Psoas muscle (tissue), 8 donors: ENCODE results near the gene SLCO6A1. TPM values are rescaled to one million over a fixed set of nuclear protein-coding genes. Genes with fewer than 3 reads are reported as not detected.
"Not testable (repeated sequence)": the region's sequence is repeated elsewhere in the genome, so short reads cannot be mapped to it uniquely, and the experiment has no call there.

ENCODE experiments used
- ATAC-seq, 4 donors: fragments of 200-7000 bp; cut with Tn5 transposase; one replicate each; pipeline ENCODE4 v1.9.1; 2020; ENCODE audit warnings: moderate library complexity in 3 of 4, mild to moderate bottlenecking in 2 of 4
- DNase-seq, 2 donors: peaks; one replicate each; pipeline ENCODE4 v3.0.0-alpha.2; 2020
- H3K27ac ChIP-seq: fragments of 200-600 bp; one replicate; pipeline ENCODE4 v1.8.0; 2022
- H3K27me3 ChIP-seq, 3 donors: fragments of 200-600 bp in 1 of 3; one replicate each; pipeline versions ENCODE4 v1.6.1 to v1.8.0; 2013 to 2022; ENCODE audit warnings: low read length in 2 of 3, mild to moderate bottlenecking in 2 of 3, moderate library complexity in 1 of 3; ENCODE audit not compliant: insufficient read depth in 3 of 3
- H3K36me3 ChIP-seq, 2 donors: fragments of 200-600 bp in 1 of 2; one replicate each; pipeline versions ENCODE4 v1.6.1 to v1.8.0; 2013 to 2022; ENCODE audit warnings: low read depth in 1 of 2, mild to moderate bottlenecking in 1 of 2, moderate library complexity in 1 of 2; ENCODE audit not compliant: insufficient read depth in 1 of 2
- H3K4me1 ChIP-seq: fragments of 200-600 bp; one replicate; pipeline ENCODE4 v1.8.0; 2022
- H3K4me3 ChIP-seq: fragments of 200-600 bp; one replicate; pipeline ENCODE4 v1.8.0; 2022; ENCODE audit warnings: mild to moderate bottlenecking
- H3K9me3 ChIP-seq: fragments of 200-600 bp; one replicate; pipeline ENCODE4 v1.8.0; 2022
- WGBS, 3 donors: extraction: QIAGEN DNeasy Blood & Tissue Kit; methylation state at CpG; one replicate each; pipeline versions ENCODE4 v1.1.6 to v1.1.7; 2013; 5-methylcytosine and 5-hydroxymethylcytosine counted together
- intact Hi-C, 2 donors: fragments of 100-400 bp; cut with DNase I; formaldehyde crosslinking; loops; one replicate each; pipeline versions ENCODE4 v1.11.0 to v1.14.2; 2022
- polyA plus RNA-seq, 3 donors: library from polyadenylated mRNA; stranded (reverse); fragments of 200-250 nt; gene quantifications; one replicate each; pipeline ENCODE4 v1.2.3, GENCODE V29; 2013
- total RNA-seq, 4 donors: library from RNA; stranded (reverse); fragmentation: NEBNext Ultra II Directional in 2 of 4; extraction: Animal tissue kit (Norgen Biotek cat#: 25700) in 2 of 4; gene quantifications; one replicate each; pipeline versions ENCODE4 v1.2.1 to v1.2.4, GENCODE V29; 2021 to 2023
- TF ChIP-seq, protein P1 (sequence below): fragments of 200-600 bp; IDR thresholded peaks from one replicate; pipeline ENCODE4 v1.8.0; 2022; ENCODE audit warnings: antibody characterized with exemption
- donor health status: healthy with polysubstance abuse.
- donor health status: DM: no; HTN: no; CAD: no; lungs with moderate emphysema.
- donor health status: Bipolar disorder and iron deficiency.
- donor health status: healthy.
- donor health status: DM: yes; HTN: yes; CAD: no.
- donor health status: DM: no; HTN: no; CAD: no.
- donor health status: DM: no; HTN: no; CAD: no.
- donor health status: DM: yes; HTN: yes; CAD: no.

Gene SLCO6A1
- total and polyA plus RNA-seq, 7 donors = not detected

DNA sequence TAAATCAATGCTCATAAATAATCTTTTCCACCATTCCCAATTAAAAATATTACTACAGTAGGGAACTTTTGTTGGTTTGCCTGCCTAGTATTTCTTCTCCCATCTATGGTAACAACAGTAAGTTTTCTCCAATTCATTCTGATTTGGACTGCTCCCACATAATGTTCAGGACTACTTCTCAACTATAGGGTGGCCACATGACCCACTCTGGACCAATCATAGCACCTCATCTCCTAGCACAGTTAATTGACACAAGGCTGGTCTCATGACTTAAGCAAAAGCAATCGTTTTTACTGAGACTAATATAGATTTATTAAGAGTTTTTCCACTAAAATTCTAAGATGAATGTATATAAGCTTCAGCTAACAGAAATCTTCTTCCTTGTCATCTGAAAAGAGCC, 28.7 kb upstream of the SLCO6A1 start:
- 40 to 51% (median 41%) methylated on average over 1 of the region's 1 CpG for WGBS, 3 donors
- TF ChIP-seq, protein P1, sequence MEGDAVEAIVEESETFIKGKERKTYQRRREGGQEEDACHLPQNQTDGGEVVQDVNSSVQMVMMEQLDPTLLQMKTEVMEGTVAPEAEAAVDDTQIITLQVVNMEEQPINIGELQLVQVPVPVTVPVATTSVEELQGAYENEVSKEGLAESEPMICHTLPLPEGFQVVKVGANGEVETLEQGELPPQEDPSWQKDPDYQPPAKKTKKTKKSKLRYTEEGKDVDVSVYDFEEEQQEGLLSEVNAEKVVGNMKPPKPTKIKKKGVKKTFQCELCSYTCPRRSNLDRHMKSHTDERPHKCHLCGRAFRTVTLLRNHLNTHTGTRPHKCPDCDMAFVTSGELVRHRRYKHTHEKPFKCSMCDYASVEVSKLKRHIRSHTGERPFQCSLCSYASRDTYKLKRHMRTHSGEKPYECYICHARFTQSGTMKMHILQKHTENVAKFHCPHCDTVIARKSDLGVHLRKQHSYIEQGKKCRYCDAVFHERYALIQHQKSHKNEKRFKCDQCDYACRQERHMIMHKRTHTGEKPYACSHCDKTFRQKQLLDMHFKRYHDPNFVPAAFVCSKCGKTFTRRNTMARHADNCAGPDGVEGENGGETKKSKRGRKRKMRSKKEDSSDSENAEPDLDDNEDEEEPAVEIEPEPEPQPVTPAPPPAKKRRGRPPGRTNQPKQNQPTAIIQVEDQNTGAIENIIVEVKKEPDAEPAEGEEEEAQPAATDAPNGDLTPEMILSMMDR = no peak
- peaks cover 4% of the 10 kb centered on the region for H3K9me3 ChIP-seq
- intact Hi-C loops = no loop called here
- H3K27ac ChIP-seq = no peak overlapping the region
- ATAC-seq (no peak), DNase-seq (no peak)
- H3K4me3 ChIP-seq = no peak overlapping the region
- no peaks in the 10 kb centered on the region for H3K27me3 ChIP-seq
- no peaks in the 10 kb centered on the region for H3K36me3 ChIP-seq
- no peaks in the 10 kb centered on the region for H3K4me1 ChIP-seq

DNA sequence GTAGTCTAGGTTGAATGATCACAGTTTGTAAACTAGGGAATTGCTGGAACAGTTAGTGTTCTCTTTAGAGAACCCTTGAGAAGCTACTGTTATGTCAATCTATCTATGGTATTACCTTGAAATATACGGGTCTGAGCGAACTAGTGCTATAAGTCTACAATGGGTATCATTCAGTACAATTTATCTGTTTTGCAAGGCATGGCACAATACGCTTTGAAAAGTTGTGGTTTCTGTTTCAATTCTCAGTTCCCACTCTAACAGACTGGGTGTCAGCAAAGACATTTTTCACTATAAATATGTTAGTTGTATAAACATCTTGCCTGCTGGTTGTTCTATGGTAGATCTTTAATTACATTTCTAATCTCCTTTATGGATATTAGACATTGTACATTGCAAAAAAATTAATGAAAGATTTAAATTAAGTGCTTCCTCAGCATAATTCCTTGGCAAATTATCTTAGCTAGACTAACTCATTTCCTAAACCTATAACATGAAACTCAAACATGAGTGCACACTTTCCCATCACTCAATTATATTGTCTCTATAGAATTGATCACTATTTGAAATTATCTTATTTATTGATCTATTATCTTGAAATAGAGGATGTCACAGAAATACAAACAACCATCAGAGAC, 24.9 kb upstream of the SLCO6A1 start:
- Histone ChIP-seq H3K9me3 (peaks cover 4% of the 10 kb centered on the region), H3K4me3 (no peak overlapping the region), H3K36me3 (no peaks in the 10 kb centered on the region), H3K4me1 (no peaks in the 10 kb centered on the region), H3K27me3 (no peaks in the 10 kb centered on the region), H3K27ac (no peak overlapping the region)
- no peak for ATAC-seq
- TF ChIP-seq, protein P1 = no peak
- intact Hi-C loops = no loop called here
- 70 to 92% (median 89%) methylated on average over 3 of the region's 3 CpGs for WGBS, 3 donors
- no peak for DNase-seq

DNA sequence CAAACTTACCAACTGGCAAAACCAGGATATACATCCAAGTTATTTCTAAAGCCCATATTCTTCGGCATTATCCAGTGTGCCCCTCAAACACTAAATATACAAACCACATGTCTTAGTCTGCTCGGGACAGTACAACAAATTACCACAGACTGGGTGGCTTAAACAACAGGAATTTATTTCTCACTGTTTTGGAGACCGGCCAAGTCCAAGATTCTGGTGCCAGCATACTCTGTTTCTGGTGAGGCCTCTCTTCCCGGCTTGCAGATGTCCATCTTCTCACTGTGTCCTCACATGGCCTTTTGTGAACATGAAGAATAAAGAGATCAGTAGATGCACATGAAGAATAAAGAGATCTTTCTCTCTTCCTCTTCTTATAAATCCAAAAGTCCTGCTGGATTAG, 12.9 kb upstream of the SLCO6A1 start:
- H3K4me3 ChIP-seq = no peak overlapping the region
- ATAC-seq (peak in 2 of 4 donors; percentile 19 to 32), DNase-seq (no peak)
- H3K27me3 ChIP-seq = no peaks in the 10 kb centered on the region
- no peaks in the 10 kb centered on the region for H3K36me3 ChIP-seq
- H3K9me3 ChIP-seq = no peaks in the 10 kb centered on the region
- no peaks in the 10 kb centered on the region for H3K4me1 ChIP-seq
- WGBS, 3 donors = 7 to 19% (median 11%) methylated on average over 4 of the region's 4 CpGs
- intact Hi-C loops = no loop called here
- H3K27ac ChIP-seq = no peak overlapping the region
- TF ChIP-seq, protein P1 = no peak

DNA sequence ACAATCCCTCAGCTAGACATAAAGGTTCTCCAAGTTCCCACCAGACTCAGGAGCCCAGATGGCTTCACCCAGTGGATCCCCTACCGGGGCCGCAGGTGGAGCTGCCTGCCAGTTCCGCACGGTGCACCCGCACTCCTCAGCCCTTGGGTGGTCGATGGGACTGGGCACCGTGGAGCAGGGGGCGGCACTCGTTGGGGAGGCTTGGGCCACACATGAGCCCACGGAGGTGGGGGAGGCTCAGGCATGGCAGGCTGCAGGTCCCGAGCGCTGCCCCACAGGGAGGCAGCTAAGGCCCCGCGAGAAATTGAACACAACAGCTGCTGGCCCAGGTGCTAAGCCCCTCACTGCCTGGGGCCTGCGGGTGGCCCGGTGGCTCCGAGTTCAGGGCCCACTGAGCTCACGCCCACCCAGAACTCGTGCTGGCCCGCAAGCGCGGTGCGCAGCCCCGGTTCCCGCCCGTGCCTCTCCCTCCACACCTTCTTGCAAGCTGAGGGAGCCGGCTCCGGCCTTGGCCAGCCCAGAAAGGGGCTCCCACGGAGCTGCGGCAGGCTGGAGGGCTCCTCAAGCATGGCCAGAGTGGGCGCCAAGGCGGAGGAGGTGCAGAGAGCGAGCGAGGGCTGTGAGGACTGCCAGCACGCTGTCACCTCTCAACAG, 7.4 kb downstream of the SLCO6A1 start:
- ATAC-seq, intact Hi-C loops, H3K9me3 ChIP-seq, H3K27me3 ChIP-seq, H3K4me1 ChIP-seq, H3K36me3 ChIP-seq, H3K27ac ChIP-seq, H3K4me3 ChIP-seq: not testable (repeated sequence)
- WGBS, 3 donors = 95 to 98% (median 97%) methylated on average over 28 to 35 of the region's 35 CpGs
- peak in 1 of 2 donors; percentile 34 for DNase-seq

DNA sequence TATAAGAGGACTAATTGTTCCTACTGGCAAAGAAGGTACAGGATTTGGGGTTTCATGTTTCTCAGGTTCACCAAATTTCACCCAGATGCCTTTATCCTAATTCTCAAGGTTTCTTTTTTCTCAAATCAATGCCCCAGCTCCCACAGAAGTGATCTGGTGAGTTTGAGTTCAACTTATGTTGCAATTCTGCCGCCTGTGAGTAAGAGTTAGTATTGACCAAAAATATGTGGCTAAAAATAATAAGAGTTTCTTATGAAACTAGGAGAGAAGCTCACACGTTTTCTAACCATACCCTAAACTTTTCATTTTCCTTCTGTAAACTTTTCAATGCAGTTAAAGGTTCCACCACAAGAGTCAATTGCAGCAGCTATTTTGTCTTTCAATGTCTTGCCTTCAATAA, 15.1 kb downstream of the SLCO6A1 start:
- TF ChIP-seq, protein P1 = no peak
- no peaks in the 10 kb centered on the region for H3K27me3 ChIP-seq
- intact Hi-C loops = no loop called here

More for the DNA sequence above, 15.1 kb downstream of the SLCO6A1 start:
- DNase-seq (no peak), ATAC-seq (no peak)
- Histone ChIP-seq H3K9me3 (peaks cover 1% of the 10 kb centered on the region), H3K4me3 (no peak overlapping the region), H3K27ac (no peak overlapping the region), H3K36me3 (no peaks in the 10 kb centered on the region), H3K4me1 (no peaks in the 10 kb centered on the region)
- 71 to 80% (median 76%) methylated on average over 2 of the region's 2 CpGs for WGBS, 3 donors
